ENCODE results near the gene SOCS7.
A peak's percentile ranks its signal among the peaks of the same experiment; 100 is the strongest.

SOCS7 gene

GRCh38 chr17:38410201-38410600 lies 58.6 kb downstream of the SOCS7 start:
- H3K4me3 ChIP-seq (ENCODE audit: low read depth, low read length): no peak overlapping the region
- DNase-seq (ENCODE audit: low read depth): no peak
- no peak for TF ChIP-seq CTCF (conservative IDR thresholded peaks at IDR 0.05; ENCODE audit: low read depth, low read length)

- H3K4me3 ChIP-seq (ENCODE audit: low read depth, low read length): peak overlapping the region; percentile 53
- DNase-seq (ENCODE audit: low read depth): peak; percentile 72
- TF ChIP-seq CTCF (conservative IDR thresholded peaks at IDR 0.05; ENCODE audit: low read depth, low read length): no peak
These were observed 63.9 kb downstream of the SOCS7 start for GRCh38 chr17:38415250-38416194.

- H3K4me3 ChIP-seq (ENCODE audit: low read depth, low read length): no peak overlapping the region
- DNase-seq (ENCODE audit: low read depth): no peak
- TF ChIP-seq CTCF (conservative IDR thresholded peaks at IDR 0.05; ENCODE audit: low read depth, low read length): no peak
These were observed 65.2 kb downstream of the SOCS7 start for GRCh38 chr17:38416840-38417209.

GRCh38 chr17:38417210-38417951 lies 65.7 kb downstream of the SOCS7 start:
- TF ChIP-seq CTCF (conservative IDR thresholded peaks at IDR 0.05; ENCODE audit: low read depth, low read length): no peak
- no peak for DNase-seq (ENCODE audit: low read depth)

GRCh38 chr17:38418062-38418692 lies 66.5 kb downstream of the SOCS7 start:
- no peak overlapping the region for H3K4me3 ChIP-seq (ENCODE audit: low read depth, low read length)
- no peak for TF ChIP-seq CTCF (conservative IDR thresholded peaks at IDR 0.05; ENCODE audit: low read depth, low read length)
- DNase-seq (ENCODE audit: low read depth): no peak

More at GRCh38 chr17:38417210-38417951, 65.7 kb downstream of the SOCS7 start:
- H3K4me3 ChIP-seq (ENCODE audit: low read depth, low read length): no peak overlapping the region

GRCh38 chr17:38418693-38419507 lies 67.3 kb downstream of the SOCS7 start:
- DNase-seq (ENCODE audit: low read depth): no peak
- H3K4me3 ChIP-seq (ENCODE audit: low read depth, low read length): peak overlapping the region; percentile 14
- no peak for TF ChIP-seq CTCF (conservative IDR thresholded peaks at IDR 0.05; ENCODE audit: low read depth, low read length)
